ENCODE measurements around the gene FGF5.

- TF ChIP-seq FOXM1 (IDR thresholded peaks at IDR 0.05; ENCODE audit: borderline replicate concordance, low read depth) (no peak), CREB1 (IDR thresholded peaks at IDR 0.05; ENCODE audit: low read depth) (no peak), TCF12 (IDR thresholded peaks at IDR 0.05; ENCODE audit: low read depth) (no peak), TEAD4 (IDR thresholded peaks at IDR 0.05) (no peak), USF1 (IDR thresholded peaks at IDR 0.05) (no peak), YY1 (IDR thresholded peaks at IDR 0.05; ENCODE audit: low read depth) (no peak), TAF1 (IDR thresholded peaks at IDR 0.05; ENCODE audit: low read depth) (no peak)
- TF ChIP-seq, protein P1, sequence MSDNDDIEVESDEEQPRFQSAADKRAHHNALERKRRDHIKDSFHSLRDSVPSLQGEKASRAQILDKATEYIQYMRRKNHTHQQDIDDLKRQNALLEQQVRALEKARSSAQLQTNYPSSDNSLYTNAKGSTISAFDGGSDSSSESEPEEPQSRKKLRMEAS (IDR thresholded peaks at IDR 0.05) = no peak
- TF ChIP-seq, protein P2, sequence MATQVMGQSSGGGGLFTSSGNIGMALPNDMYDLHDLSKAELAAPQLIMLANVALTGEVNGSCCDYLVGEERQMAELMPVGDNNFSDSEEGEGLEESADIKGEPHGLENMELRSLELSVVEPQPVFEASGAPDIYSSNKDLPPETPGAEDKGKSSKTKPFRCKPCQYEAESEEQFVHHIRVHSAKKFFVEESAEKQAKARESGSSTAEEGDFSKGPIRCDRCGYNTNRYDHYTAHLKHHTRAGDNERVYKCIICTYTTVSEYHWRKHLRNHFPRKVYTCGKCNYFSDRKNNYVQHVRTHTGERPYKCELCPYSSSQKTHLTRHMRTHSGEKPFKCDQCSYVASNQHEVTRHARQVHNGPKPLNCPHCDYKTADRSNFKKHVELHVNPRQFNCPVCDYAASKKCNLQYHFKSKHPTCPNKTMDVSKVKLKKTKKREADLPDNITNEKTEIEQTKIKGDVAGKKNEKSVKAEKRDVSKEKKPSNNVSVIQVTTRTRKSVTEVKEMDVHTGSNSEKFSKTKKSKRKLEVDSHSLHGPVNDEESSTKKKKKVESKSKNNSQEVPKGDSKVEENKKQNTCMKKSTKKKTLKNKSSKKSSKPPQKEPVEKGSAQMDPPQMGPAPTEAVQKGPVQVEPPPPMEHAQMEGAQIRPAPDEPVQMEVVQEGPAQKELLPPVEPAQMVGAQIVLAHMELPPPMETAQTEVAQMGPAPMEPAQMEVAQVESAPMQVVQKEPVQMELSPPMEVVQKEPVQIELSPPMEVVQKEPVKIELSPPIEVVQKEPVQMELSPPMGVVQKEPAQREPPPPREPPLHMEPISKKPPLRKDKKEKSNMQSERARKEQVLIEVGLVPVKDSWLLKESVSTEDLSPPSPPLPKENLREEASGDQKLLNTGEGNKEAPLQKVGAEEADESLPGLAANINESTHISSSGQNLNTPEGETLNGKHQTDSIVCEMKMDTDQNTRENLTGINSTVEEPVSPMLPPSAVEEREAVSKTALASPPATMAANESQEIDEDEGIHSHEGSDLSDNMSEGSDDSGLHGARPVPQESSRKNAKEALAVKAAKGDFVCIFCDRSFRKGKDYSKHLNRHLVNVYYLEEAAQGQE (IDR thresholded peaks at IDR 0.05; ENCODE audit: low read depth) = no peak
Measured at GRCh38 chr4:80268081-80268823, 1.8 kb downstream of the FGF5 start.

Data from Ishikawa (cell line).